ENCODE results near the gene CCDC141.

Gene CCDC141

DNA sequence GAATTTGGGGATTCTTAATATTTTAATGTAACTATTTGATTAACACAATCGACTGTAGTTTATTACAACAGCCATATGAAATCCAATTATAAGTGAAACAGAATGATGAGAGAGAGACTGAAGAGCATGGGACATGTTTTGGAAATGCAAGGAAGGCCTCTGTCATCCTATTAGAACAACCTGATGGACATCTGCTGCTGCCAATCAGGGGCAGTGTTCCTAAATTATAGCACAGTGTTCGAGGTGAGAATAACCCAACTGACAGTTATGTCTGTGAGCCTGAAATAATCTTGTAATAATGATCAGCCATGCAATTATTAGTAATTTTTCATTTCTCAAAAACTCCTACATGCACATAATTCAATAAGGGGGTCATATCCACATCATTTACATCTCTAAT is 73.6 kb downstream of the CCDC141 start:
- DNase-seq (ENCODE audit: low read depth in 3 of 3), result no peak

DNA sequence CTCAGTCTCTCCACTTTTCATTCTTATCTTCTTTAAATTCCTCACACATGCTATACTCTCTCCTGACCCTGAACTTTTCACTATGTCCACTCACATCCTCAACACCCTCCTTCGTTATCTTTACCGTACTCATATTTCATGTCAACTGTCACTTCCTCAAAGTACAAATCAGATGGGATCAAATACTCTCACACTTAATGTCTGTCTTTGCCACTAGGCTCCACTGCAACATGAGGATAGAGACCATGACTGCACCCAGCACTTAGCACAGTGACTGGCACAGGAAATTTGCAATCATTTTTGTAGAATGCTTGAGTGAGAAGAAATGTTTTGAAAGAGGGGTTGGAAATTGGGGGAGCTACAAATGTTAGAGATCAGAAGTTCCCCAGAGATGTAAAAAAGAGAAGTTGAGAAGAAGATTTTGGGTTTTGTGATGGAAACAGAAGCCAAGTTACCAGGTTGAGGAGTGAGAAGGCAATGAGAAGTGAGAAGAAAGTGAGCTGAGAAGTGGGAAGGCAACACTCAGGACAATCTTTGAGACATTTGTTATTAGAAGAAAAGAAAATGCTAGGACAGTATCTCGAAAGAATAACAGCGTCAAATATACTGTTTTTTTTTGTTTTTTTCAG is 87.0 kb downstream of the CCDC141 start:
- DNase-seq (ENCODE audit: low read depth in 3 of 3), result no peak

DNA sequence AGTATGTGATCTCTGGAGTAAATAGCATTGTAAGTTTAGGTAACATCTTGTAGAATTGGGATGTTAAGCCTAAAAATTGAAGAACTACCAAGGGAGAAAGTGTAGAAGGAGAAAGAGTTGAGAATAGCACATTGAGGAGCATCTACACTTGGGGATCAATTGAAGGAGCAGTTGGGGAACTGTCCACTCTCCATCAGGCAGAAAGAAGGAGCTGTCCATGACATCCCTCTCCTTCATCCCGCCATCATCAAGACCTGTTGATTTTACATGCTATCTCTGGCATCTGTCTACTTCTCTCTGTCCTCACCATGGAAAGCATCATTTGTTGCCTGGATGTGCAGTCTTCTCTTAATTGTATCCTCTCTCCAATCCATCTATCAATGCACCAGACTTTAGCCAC is 87.8 kb downstream of the CCDC141 start:
- no peak for DNase-seq (ENCODE audit: low read depth in 3 of 3)

- no peak for DNase-seq (ENCODE audit: low read depth in 3 of 3)
These were observed 95.9 kb downstream of the CCDC141 start for GRCh38 chr2:178954049-178954448.

- no peak for DNase-seq (ENCODE audit: low read depth in 3 of 3)
These were observed 98.5 kb downstream of the CCDC141 start for GRCh38 chr2:178951266-178952006.

DNA sequence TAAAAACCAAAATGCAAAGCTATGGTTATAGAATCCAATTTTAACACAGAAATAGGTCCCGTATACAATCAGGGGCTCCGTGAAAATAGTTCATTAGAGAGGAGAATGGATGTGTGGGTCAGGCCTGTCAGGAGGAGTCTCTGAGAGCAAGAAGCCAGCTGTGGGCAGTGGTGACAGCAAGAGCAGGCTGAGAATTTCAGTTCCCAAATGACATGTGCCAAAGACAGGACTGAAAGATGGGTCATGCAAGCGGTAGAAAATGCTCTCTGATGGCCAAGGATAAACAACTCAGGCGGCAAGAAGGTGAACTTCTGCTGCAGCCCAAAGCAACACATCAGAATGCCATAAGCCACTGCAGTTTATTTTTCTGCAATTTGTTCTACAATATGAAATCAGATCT is 100.4 kb downstream of the CCDC141 start:
- DNase-seq (ENCODE audit: low read depth in 3 of 3), result no peak

GRCh38 chr2:178949151-178949550 is 100.8 kb downstream of the CCDC141 start:
- no peak for DNase-seq (ENCODE audit: low read depth in 3 of 3)

GRCh38 chr2:178947006-178947405 is 102.9 kb downstream of the CCDC141 start:
- no peak for DNase-seq (ENCODE audit: low read depth in 3 of 3)

DNA sequence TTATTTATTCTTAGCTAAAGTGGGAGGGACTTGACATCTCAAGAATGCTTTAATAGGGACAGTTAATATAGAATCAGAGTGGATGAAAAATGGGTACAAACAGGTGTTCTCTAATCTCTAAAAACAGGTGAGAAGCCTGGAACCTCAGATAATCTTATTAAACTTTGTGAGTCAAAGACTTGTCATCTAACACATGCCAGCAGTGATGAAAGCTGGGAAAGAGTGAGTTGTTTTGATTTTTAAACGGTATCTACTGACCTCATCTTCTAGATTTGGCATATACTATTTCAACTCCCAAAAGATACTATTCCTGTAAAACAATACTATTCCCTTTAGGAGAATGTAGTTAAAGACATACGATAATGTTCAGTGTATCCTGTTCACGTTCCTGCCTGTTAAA is 103.4 kb downstream of the CCDC141 start:
- no peak for DNase-seq (ENCODE audit: low read depth in 3 of 3)

- no peak for DNase-seq (ENCODE audit: low read depth in 3 of 3)
These were observed 106.2 kb downstream of the CCDC141 start for GRCh38 chr2:178943745-178944144.

DNA sequence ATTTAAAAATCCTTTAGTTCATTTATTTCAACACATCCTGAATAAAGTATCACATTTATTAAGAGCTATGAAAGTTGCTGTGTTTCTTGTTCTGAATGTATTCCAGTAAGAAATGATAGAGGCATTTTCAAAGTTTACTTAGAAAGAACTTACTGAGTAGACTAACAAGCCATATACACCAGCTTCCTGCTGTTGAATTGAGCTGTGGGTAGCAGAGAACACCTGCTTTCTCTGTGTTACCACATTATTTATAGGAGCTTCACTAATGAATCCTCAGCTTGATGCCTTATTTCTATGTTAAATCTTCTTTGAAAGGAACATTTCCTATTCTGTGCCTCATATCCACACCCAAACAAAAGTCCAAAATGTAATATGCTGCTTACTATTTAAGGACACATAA is 115.4 kb downstream of the CCDC141 start:
- DNase-seq (ENCODE audit: low read depth in 3 of 3), result no peak

DNA sequence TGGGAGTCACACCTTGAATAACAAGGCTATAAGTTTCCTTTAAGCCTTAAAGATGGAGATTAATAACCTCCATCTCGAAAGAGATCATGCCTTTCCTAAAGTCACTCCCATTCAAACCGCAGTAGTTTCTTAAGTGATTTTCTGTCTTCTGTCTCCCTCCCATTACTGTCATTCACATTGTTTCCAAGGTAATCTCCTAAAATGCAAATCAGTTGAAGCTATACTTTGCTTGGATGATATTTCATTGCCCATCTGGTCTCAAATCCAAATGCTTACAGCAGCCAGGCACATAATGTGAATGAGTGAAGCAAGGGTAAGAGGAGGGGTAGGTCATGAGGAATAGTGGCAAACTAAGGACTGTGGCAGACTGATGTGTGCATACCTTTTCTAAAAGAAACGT is 116.4 kb downstream of the CCDC141 start:
- no peak for DNase-seq (ENCODE audit: low read depth in 3 of 3)

GRCh38 chr2:178928077-178928476 is 121.9 kb downstream of the CCDC141 start:
- no peak for DNase-seq (ENCODE audit: low read depth in 3 of 3)

DNA sequence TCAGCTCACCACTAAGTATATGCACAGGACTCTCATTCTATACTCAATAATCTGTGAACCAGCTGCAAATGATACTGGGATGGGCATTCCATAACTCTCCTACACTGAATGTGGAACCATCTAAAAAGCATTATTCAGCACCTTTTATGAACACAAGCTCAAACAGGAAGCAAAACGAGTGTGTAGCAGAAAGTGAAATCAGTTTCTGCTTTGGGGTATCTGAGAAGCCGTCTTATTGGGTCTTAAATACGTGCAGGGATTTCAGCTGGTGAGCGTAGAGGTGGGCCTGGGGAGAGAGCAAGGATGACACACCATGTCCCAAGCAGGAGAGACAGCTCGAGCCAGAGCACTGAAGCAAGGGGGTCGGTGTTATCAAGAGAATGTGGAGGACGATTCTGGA is 122.8 kb downstream of the CCDC141 start:
- DNase-seq (ENCODE audit: low read depth in 3 of 3), result no peak

GRCh38 chr2:178924817-178925216 is 125.1 kb downstream of the CCDC141 start:
- DNase-seq (ENCODE audit: low read depth in 3 of 3), result no peak

- no peak for DNase-seq (ENCODE audit: low read depth in 3 of 3)
These were observed 126.4 kb downstream of the CCDC141 start for GRCh38 chr2:178923546-178923945.

GRCh38 chr2:178920916-178921513 is 128.9 kb downstream of the CCDC141 start:
- DNase-seq (ENCODE audit: low read depth in 3 of 3), result no peak

- no peak for DNase-seq (ENCODE audit: low read depth in 3 of 3)
These were observed 132.4 kb downstream of the CCDC141 start for GRCh38 chr2:178917555-178917954.

GRCh38 chr2:178915423-178916173 is 134.3 kb downstream of the CCDC141 start:
- no peak for DNase-seq (ENCODE audit: low read depth in 3 of 3)

- DNase-seq (ENCODE audit: low read depth in 3 of 3), result peak; percentile 49 to 75 (median 64)
These were observed 135.6 kb downstream of the CCDC141 start for GRCh38 chr2:178914259-178914849.

DNA sequence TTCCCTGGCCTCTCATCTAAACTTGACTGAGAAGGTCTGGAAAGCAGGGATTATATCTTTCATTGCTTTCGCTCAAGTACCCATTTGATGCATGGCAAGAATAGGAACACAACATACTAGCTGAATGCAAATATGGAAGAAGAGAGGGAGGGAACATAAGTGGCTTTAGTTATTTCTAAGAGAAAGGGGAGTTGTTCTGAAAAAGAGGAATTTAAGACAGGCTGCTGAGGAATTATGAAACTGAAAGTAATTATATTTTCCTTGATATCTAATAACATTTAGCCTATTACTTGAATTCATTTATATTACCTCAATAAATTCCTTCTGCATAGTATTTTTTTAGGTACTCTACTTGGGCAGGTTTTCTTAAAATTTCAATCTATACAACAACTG is 136.9 kb downstream of the CCDC141 start:
- no peak for DNase-seq (ENCODE audit: low read depth in 3 of 3)

DNA sequence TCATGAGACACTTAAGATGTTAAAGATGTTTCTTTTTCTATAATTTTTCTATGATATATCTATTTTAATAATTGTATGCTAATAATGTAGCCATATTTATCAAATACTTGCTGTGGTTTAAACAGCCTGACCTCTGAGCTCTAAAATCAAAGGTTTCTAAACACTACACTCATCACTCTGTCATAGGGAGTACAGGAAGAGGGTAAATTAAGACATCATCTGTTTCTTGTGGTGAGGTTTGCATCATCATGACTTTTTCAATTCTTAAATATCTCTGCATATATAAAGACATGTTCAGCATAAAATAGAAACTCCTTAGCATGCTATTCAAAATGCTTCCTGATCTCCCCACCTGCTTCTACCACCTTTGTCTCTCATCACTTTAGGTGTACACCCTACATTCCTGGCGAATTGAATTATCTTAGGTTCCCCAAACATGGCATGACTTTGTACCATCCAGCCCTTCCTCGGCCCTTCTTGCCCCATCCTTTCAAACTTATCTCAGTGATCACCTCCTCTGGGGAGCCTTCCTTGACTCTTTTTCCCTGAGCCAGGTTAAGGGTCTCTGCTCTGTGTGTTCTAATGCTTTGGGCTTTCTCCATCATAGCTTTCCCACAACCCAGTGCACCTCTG is 137.4 kb downstream of the CCDC141 start:
- no peak for DNase-seq (ENCODE audit: low read depth in 3 of 3)
